NK-92 treated with Interleukin-12 subunit alpha and Interleukin-12 subunit beta, amount 100 ng/mL, for 24 hours (cell line): Measurements from ENCODE around the gene BMAL1.

ENCODE experiments used
- DNase-seq: peaks from one replicate; lab custom pipeline; 2025; lab: John Stamatoyannopoulos, UW

The BMAL1 gene

DNA sequence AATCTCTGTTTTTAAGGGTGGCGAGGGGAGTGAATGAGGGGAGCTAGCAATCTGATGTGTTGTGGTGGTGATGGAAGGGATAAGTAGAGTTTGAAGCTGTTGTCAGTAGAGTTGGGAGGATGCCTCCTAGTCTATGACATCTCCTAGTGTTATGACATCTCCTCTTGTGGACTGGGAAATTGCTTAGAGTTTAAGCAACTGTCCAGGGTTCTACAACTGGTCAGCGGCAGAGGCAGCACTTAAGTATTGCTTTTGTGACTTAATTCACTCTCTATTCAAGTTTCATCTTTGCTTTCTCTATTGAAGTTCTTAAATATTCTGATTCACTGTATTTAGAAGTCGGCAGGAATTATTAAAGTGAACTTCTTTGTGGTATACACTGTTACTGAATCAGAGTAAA is 13.8 kb downstream of the BMAL1 start:
- DNase-seq: no peak

DNA sequence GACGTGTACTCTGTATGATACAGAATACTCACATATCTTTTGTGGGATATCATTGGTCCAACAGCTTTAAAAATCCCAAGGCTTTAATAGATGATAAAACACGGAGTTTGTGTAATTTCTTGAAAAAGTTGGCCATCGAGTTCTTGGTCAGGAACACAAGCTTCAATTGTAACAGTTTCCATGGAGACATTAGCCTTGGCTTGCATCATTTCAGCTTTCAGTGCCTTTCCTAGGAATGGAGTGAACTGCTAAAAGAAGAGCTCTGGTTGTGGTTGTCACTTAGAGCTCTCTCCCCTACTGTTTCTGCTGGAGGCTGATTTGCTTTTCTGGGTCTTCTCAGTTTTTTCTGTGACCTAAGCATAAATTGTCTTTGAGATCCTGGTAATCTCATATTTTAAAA is 14.2 kb downstream of the BMAL1 start:
- no peak for DNase-seq

DNA sequence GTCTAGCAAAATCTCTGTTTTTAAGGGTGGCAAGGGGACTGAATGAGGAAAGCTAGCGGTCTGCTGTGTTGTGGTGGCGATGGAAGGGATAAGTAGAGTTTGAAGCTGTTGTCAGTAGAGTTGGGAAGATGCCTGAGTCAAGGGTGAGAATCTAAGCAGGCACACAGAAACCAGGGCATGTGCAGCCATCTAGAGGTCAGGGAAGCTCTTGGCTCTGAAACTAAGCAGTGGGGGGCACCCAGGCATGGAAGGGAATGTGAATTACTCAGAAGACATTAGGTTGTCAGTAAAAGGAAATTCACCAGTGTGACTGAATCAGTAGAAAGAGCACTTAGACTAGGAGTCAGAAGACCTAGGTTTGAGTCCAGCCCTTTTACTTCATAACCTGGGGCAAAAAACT is 15.4 kb downstream of the BMAL1 start:
- no peak for DNase-seq

DNA sequence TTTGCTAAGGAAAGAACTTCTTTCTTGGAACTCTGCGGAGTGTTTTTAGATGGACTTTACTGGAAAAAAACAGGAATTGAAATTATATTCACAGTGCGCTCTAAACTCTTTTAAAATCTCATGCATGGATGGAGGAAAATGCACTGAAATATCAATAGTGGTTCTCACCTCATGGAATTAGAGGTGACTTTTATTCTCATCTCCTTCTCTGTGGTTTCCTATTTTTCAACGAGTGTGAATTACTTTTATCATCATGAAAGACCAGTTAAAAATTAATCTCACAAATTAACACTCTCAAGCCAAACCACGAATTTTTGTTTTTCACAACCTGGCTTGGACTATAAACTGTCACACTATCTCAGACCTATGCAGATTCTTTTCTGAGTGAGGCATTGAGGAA is 16.6 kb downstream of the BMAL1 start:
- DNase-seq: no peak

DNA sequence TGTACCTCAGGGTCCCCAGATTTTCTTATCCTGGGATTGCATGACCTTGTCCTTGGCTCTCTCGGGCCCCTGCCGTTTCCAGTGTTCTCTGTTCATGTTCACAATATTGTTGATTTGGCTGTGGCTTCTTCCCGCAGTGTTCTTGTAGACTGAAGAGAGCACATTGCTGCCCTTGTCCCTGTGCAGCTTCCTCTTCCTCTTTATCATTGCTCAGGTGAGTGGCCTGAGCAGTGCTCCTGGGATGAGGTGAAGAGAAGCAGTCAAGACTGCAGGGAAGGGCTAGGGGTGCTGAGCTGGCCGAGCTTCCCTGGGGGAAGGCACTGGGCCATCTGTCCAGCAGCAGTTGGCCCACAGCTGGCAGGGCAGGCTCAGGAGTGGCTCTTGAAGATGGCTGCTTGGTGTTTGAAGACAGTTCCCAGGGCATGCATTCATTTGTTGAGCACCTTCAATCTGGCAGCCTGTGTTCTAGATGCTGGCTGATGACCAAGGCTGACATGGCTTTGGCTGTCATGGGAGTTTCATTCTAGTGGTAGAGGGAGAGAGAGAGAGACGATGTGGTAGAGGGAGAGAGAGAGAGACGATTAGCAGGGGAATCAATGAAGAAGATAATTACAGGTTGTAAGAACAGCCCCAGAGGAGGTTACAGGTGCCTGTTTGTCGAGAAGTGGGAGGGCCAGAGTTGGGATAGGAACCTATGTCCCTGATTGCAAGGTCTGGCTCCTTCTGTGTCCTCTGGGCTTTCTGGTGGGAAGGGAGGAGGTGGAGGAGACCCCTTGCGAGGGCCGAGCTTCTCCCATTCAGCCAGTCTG is 17.4 kb downstream of the BMAL1 start:
- DNase-seq: no peak

DNA sequence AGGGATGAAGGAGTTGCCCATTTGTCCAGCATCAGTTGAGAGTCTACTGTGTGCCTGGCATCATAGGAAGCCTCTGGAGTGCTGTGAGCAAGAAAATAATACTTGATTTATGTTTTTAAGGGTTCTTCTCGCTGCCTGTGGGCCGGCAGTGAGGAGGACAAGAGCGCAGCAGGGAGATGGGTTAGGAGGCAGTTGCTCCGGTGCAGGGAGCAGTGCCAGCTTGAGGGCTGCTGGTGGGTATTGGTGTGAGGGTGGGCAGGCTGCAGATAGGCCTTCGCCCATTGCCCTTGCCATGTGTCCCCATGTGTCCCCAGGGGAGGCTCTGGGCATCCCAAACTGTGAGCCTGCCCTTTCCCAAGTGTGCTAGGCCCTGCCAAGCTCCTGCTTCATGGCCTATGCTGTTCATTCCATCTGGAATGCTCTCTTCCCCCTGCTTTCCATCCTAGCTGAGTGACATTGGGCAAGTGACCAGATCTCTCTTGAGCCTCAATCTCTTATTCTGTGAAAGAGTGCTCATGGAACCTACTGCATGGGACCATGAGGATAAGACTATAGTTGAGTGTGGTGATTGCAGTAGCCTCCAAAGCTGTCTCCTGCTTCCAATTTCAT is 19.8 kb downstream of the BMAL1 start:
- no peak for DNase-seq

DNA sequence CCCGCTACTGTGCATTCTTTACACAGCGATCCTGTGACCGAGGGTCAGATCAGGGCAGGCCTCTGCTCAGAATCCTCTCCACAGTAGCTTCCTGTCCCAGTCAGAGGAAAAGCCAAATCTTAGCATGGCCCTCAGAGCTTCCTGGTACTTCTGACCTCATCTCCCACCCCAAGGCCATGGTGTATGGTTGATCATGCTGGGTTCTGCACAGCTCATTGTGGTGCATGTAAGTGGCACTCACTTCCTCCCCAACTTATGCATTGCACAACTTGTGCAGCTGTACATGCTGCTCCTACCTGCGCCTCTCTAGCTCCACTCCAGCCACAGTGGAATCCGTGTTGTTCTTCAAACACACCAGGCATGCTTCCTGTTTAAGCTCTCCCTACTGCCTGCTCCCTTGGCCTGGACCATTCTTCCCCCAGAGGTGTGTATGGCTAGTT is 20.3 kb downstream of the BMAL1 start:
- peak; percentile 65 for DNase-seq

DNA sequence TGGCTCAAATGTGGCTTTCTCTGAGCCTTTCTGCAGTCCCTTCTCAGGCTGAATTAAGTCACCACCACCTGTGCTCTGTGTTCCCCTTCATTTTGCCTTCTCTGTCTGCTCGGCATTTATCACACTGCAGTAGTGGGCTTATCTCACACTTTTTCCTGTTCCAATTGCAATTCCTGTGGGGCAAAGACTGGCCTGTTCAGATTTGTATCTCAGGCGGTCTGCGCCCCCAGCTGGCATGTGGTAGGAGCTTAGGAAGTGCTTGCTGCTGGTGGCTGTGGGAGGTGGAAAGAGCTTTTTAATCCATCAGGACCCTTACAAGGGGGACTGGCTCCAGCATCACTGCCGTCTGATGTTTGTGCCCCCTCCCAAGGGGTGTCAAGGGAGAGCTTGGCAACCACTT is 21.2 kb downstream of the BMAL1 start:
- DNase-seq: no peak

DNA sequence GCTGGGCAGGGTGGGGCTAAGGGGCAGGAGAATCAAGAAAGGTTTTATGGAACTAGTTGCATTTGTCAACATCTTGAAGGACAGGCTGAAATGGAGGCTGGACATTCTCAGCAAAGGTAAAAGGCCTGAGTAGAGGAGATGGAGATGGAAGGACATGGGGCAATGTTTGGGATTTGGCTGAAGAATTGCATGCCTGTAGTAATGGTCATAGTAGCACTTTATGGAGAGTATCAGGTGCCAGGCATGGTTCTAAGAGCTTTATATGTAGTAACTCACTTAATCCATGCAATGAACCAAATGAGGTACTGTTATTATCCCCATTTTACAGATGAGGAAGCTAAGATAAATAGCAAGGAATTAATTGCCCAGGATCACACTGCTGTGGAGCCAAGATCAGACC is 23.9 kb downstream of the BMAL1 start:
- no peak for DNase-seq

DNA sequence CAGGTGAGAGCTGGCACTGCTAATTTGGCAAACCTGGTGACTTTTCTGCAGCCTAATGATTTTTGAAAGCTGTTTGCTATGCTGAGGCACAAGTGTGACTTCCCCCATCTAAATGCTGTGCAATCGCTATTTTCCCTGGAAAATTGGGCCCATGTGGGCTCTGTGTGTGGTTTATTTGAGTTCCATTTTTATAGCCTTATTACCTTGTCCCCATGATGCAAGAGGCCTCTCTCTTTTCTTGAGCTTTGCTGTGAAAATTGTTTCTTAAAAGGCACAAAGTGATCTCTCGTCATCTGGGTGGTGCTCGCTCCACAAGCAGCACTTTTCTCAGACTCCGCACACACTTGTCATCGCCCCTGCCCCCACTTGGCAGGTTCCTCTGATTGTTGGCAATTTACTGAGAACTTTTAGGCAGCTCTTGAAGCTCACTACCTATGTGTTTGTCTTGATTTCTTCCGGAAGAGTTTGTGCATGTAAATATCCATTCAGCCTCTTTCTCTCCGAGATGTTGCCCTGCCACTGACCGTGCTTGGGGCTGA is 24.9 kb downstream of the BMAL1 start:
- no peak for DNase-seq

DNA sequence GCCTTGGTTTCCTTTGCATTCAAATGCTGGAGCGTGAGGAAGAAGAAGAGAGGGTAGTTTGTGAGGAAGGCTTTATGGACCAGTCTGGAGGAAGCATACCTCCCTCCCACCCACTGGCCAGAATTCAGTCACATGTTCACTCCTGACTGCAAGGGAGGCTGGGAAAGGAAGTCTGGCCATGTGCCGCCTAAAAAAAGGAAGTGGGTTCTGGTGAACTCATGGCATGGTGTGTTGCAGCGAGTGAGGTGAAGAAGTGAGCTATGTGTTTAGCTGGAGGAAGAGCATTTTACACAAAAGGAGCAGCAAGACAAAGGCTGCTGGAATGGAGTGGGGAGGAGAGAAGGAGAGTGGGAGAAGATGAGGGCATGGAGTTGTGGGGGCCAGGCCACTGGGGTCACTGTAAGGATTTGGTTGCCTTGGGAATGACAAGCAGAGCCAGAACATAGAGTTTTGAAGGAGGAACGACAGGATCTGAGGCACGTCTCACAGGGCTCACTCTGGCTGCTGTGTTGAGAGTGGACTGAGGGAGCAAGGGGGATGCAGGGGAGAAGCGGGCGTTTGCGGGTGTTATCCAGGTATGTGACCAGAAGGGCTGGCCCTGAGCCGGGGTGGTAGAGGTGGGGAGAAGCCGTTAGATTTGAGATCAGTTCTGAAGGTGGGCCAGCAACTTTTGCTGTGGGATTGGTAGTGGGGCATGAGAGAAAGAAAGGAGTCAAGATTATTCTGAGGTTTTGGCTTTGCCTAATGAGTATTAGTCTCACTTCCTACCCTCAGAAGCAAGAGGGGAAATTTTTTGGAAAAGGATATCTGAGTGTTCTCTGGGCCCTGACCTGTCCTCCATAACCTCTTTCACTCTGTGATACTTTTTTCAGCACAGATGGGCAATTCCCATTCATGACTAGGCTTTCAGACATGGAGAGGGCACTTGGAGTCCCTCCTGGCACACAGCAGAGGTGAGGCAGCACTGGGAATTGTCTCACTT is 26.4 kb downstream of the BMAL1 start:
- DNase-seq: no peak

DNA sequence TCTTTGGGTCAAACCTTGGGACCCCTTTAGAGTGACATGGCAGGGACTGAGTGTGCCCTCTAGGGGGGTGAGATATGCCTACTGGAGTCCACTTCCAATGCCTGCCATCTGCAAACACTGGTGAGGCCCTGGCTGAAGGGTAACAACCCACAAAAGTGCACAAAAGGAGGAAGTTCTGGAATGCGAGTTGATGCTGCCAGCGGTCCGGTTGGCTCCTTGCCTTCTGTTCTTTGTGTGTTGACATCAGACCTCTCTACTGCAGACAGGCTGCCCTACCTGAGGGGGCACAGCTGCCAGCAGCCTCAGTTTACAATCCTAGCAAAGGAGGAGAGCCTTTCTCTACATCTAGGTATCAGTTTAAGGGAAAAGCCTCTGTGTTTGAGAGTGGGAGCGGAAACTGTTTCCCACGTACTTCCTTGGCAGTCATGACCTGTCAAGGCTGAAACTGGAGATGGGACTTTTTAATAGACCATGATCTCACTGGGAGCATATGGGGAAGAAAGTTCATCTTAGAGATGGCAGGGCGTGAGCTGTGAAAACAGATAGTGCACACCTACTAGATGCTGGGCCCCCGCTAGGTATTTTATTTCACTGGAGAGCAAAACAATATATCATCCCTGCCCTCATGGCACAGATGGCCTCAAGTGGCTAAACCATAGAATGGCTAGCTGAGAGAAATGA is 27.2 kb downstream of the BMAL1 start:
- no peak for DNase-seq

DNA sequence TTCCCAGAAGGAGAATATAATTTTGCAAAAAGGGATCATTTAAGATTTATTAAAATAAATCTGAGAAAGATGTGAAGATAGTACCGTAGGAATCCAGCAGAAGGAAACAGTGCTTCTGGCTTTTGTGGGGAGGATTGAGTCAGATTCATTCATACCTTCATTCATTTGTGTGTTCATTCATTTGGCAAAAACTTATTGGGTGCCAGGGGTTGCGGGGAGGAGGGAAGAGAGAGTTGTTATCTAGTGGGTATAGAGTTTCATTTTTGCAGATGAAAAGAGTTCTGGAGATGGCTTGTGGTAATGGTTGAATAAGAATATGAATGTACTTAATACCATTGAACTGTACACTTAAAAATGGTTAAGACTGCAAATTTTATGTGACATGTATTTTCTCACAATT is 31.1 kb downstream of the BMAL1 start:
- no peak for DNase-seq

DNA sequence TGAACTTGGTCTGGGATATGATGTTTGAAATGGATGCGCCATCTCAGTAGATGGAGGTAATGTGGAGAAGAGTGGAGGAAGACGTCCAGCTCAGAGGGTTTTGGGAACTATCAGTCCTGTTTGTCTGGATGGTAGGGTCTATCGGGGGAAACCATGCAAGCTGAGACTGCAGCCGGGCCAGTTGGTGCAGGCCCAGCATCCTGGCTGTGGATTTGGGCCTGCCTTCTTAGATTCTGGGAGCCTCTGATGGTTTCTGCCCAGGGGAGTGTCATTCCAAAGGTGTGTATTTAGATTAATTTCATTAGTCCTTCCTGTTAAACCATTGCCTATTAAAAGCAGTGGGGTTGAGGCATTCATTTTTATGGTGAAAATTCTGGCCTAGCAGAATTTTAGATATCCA is 31.6 kb downstream of the BMAL1 start:
- no peak for DNase-seq

DNA sequence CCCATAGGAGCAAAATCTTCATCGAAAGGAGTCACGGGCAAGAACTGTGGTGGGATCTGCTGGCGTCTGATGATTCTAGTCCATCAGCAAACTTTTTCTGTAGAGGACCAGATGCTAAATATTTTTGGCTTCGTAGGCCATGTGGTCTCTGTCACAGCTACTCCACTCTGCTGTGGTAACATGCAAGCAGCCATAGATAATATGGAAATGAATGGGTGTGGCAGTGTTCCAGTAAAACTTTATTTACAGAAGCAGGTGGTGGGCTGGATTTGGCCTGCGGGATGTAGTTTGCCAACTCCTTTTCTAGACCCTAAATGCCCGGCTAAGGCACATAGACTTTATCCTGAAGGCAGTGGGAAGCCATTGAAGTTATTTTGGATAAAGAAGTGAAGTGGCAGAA is 32.9 kb downstream of the BMAL1 start:
- DNase-seq: no peak

DNA sequence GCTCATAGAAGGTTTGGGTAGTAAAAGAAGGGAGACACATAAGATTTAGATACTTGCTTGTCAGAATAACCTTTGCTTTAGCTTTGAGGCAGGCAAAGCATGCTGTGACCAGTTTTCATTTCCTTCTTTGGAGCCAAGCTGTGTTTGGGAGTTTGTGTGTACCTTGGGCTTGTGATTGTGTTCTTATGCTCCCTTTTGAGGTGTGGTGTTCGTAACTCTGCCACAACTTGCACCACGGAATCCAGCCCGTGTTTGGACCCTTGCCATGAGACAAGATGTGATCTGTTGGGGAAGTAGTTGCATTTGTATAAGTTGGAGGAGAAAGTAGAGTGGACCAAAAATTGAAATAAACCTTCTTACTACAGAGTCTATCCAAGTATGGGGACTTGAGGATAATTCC is 34.0 kb downstream of the BMAL1 start:
- DNase-seq: no peak

DNA sequence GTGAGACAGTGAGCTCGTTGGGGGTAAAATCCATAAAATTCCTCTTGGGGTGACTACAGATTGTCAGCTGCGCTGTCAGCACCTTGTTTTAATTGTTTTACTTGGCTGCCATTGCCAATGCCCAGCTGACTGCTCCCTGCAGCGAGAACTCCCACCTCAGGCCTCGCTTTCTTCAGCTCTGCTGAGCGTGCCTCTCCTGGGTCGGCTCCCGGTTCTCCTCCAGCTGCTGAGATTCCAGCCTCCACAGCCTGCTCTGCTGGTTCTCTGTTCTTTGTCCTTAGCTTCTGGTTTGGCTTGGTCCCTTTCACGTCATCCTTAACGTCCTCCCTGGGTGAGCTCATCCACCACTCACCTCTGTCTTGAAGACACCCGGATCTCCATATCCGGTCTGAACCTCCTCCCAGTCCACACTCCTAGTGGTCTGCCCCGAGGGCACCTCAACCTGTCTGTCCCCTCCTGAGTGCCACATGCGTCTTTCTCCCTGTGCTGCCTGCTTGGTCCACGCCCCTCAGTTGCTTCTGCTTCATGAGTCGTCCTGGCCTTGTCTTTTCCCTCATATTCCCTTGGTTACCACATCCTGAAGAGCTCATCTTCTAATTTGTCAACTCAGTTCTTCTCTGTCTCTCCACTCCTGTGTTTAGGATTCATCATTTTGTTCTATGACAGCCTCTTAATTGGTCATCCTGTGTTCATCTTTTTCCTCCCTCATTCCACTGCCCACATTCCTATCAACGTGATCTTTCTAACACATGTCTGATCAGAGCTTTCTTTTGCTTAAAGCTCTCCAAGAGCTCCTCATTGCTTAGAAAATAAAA is 35.6 kb downstream of the BMAL1 start:
- no peak for DNase-seq

DNA sequence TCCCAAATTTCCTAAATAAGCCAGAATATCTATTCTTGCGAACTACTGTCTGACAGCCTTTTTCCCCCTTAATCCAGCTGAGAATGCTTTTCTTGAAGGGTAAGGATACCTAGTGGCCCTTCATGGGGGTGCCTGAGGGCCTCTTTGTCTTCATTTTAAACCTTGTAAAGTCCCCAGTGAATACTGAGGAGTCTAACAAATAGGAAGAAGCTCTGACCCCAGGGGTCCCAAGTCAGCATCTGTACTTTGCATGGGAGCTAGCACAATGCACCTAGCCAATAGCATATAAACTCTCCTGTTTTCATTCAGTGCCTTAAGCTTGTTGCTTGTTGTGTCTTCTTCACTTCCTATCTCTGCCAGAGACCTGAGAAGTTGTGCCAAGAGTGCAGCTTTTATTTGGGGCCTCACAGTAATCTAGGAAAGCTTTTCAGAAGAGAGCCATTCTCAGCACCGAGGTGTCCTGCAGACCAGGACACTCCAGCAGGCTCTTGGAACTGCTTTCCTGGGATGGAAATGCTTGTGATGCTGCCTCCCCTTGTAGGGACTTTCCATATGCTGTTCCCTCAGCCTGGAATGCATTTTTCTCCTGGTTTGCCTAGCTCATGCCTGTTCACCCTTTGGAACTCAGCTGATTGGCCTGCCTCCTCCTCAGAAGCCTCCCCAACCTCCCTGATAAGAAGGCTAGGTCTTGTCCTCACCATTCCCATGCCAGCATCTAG is 37.2 kb downstream of the BMAL1 start:
- DNase-seq: no peak

DNA sequence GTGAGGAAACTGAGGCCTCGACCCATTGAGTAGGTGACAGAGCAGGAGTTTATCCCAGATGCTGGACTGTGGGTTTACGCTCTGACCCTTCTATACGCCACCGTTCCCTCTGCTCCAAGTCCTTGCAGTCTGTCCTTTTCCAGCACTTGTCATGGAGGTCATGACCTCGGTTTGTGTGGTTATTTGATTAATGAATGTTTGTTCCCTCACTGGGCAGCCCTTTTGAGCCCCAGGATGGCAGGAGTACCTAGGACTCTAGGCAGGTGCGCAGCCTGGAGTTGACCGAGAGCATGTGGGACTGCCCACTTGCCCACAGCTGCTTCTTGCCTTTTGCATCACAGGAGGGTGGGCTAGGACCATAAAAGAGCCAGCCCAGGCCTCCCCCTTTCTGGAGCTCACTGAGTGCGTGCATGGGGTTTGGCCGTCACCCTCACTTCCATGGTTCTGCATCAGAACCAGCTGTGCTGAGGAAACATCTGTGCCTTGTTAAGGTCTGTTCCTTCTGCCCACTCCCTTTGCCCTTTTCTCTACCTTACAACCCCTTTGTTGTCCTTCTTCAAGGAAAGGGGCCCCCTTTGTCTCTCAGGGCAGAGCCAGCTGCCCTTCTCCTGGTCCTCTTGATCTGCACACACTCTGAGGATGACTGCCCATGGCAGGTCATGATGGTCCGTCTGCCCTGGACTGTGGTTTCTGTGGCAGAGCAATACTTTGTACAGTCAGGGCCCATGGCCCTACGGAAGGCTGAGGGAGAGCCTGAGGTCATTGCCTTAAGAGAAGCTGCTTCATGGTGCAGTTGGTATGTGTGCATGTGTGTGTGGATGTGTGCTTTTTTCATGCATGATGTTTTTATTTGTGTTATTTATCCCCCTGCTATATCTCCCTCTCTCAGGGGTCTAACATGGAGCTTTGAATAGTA is 38.2 kb downstream of the BMAL1 start:
- no peak for DNase-seq
